K562 (cell line): ENCODE measurements around the gene SERPINA9. TPM values are rescaled to one million over a fixed set of nuclear protein-coding genes. Genes with fewer than 3 reads are reported as not detected.

Experiments
- polyA plus RNA-seq, 8 experiments: library from polyadenylated mRNA; depleted of rRNA in 4 of 8; stranded (reverse) in 5 of 8; unstranded in 3 of 8; fragments of >200 nt; fragmentation: Nextera tagmentation in 2 of 8; fragmentation: Illumina TruSeq in 1 of 8; extraction: Ambion mirVana in 2 of 8; extraction: Trizol in 1 of 8; gene quantifications; 2 replicates each; pipeline versions ENCODE4 v1.2.1 to v1.2.3, GENCODE V29; 2011 to 2014; ENCODE audit warnings: inconsistent platforms in 1 of 8, missing spikeins in 1 of 8
- total RNA-seq, 7 experiments: library from RNA; depleted of rRNA in 6 of 7; stranded (reverse); fragments of >200 nt in 6 of 7; fragmentation: Illumina TruSeq in 2 of 7; extraction: Trizol in 2 of 7; gene quantifications; 2 replicates each; pipeline versions ENCODE4 v1.2.1 to v1.2.3, GENCODE V29; 2011 to 2021; ENCODE audit warnings: low replicate concordance in 1 of 7

The SERPINA9 gene
- total and polyA plus RNA-seq, 9 of the 15 experiments (the other 6 are each of a cell fraction or from before 2014, with no cell fraction given): not detected

Other genes with a start within 250 kb of the SERPINA9 start
Only the 7 nearest of the 9 such genes appear.
- gene SERPINA2, start 109.5 kb downstream of the SERPINA9 start, total RNA-seq (2014; rRNA removed): not detected in 2 replicates
- gene SERPINA2, start 109.5 kb downstream of the SERPINA9 start, total RNA-seq (2014; rRNA removed; fragmentation: Illumina TruSeq; extraction: Trizol): not detected in 2 replicates
- not detected in 2 replicates for gene SERPINA2, start 109.5 kb downstream of the SERPINA9 start, total RNA-seq (2015; rRNA removed; fragmentation: Illumina TruSeq; extraction: Trizol)
- gene SERPINA2, start 109.5 kb downstream of the SERPINA9 start, total RNA-seq (2021): not detected in 2 replicates
- not detected in 2 replicates for gene SERPINA2, start 109.5 kb downstream of the SERPINA9 start, polyA plus RNA-seq (2011; rRNA removed)
- not detected in 2 replicates for gene SERPINA2, start 109.5 kb downstream of the SERPINA9 start, polyA plus RNA-seq (2014; fragmentation: Illumina TruSeq; extraction: Trizol)
- gene SERPINA2, start 109.5 kb downstream of the SERPINA9 start, polyA plus RNA-seq (2014; fragmentation: Nextera tagmentation; extraction: Ambion mirVana): not detected
- gene SERPINA2, start 109.5 kb downstream of the SERPINA9 start, polyA plus RNA-seq (2014; rRNA removed): not detected in 2 replicates
- not detected in 2 replicates for gene SERPINA1, start 87.6 kb downstream of the SERPINA9 start, total RNA-seq (2014; rRNA removed)
- gene SERPINA1, start 87.6 kb downstream of the SERPINA9 start, total RNA-seq (2014; rRNA removed; fragmentation: Illumina TruSeq; extraction: Trizol): not detected in 2 replicates
- not detected in 2 replicates for gene SERPINA1, start 87.6 kb downstream of the SERPINA9 start, total RNA-seq (2015; rRNA removed; fragmentation: Illumina TruSeq; extraction: Trizol)
- 4.1 and 6.0 TPM in 2 replicates for gene SERPINA1, start 87.6 kb downstream of the SERPINA9 start, total RNA-seq (2021)
- not detected in 2 replicates for gene SERPINA1, start 87.6 kb downstream of the SERPINA9 start, polyA plus RNA-seq (2011; rRNA removed)
- not detected in 2 replicates for gene SERPINA1, start 87.6 kb downstream of the SERPINA9 start, polyA plus RNA-seq (2014; fragmentation: Illumina TruSeq; extraction: Trizol)
- not detected for gene SERPINA1, start 87.6 kb downstream of the SERPINA9 start, polyA plus RNA-seq (2014; fragmentation: Nextera tagmentation; extraction: Ambion mirVana)
- not detected in 2 replicates for gene SERPINA1, start 87.6 kb downstream of the SERPINA9 start, polyA plus RNA-seq (2014; rRNA removed)
- gene SERPINA11, start 23.4 kb downstream of the SERPINA9 start, total RNA-seq (2014; rRNA removed): not detected in 2 replicates
- not detected in 2 replicates for gene SERPINA11, start 23.4 kb downstream of the SERPINA9 start, total RNA-seq (2014; rRNA removed; fragmentation: Illumina TruSeq; extraction: Trizol)
- not detected in 2 replicates for gene SERPINA11, start 23.4 kb downstream of the SERPINA9 start, total RNA-seq (2015; rRNA removed; fragmentation: Illumina TruSeq; extraction: Trizol)
- not detected in 2 replicates for gene SERPINA11, start 23.4 kb downstream of the SERPINA9 start, total RNA-seq (2021)
- not detected in 2 replicates for gene SERPINA11, start 23.4 kb downstream of the SERPINA9 start, polyA plus RNA-seq (2011; rRNA removed)
- gene SERPINA11, start 23.4 kb downstream of the SERPINA9 start, polyA plus RNA-seq (2014; fragmentation: Illumina TruSeq; extraction: Trizol): not detected in 2 replicates
- not detected for gene SERPINA11, start 23.4 kb downstream of the SERPINA9 start, polyA plus RNA-seq (2014; fragmentation: Nextera tagmentation; extraction: Ambion mirVana)
- not detected in 2 replicates for gene SERPINA11, start 23.4 kb downstream of the SERPINA9 start, polyA plus RNA-seq (2014; rRNA removed)
- not detected in 2 replicates for gene SERPINA12, start 33.3 kb upstream of the SERPINA9 start, total RNA-seq (2014; rRNA removed)
- not detected in 2 replicates for gene SERPINA12, start 33.3 kb upstream of the SERPINA9 start, total RNA-seq (2014; rRNA removed; fragmentation: Illumina TruSeq; extraction: Trizol)
- gene SERPINA12, start 33.3 kb upstream of the SERPINA9 start, total RNA-seq (2015; rRNA removed; fragmentation: Illumina TruSeq; extraction: Trizol): not detected in 2 replicates
- not detected in 2 replicates for gene SERPINA12, start 33.3 kb upstream of the SERPINA9 start, total RNA-seq (2021)
- gene SERPINA12, start 33.3 kb upstream of the SERPINA9 start, polyA plus RNA-seq (2011; rRNA removed): not detected in 2 replicates
- gene SERPINA12, start 33.3 kb upstream of the SERPINA9 start, polyA plus RNA-seq (2014; fragmentation: Illumina TruSeq; extraction: Trizol): not detected in 2 replicates
- gene SERPINA12, start 33.3 kb upstream of the SERPINA9 start, polyA plus RNA-seq (2014; fragmentation: Nextera tagmentation; extraction: Ambion mirVana): not detected
- not detected in 2 replicates for gene SERPINA12, start 33.3 kb upstream of the SERPINA9 start, polyA plus RNA-seq (2014; rRNA removed)
- not detected in 2 replicates for gene SERPINA4, start 85.2 kb upstream of the SERPINA9 start, total RNA-seq (2014; rRNA removed)
- gene SERPINA4, start 85.2 kb upstream of the SERPINA9 start, total RNA-seq (2014; rRNA removed; fragmentation: Illumina TruSeq; extraction: Trizol): not detected in 2 replicates
- gene SERPINA4, start 85.2 kb upstream of the SERPINA9 start, total RNA-seq (2015; rRNA removed; fragmentation: Illumina TruSeq; extraction: Trizol): not detected in 2 replicates
- gene SERPINA4, start 85.2 kb upstream of the SERPINA9 start, total RNA-seq (2021): not detected in 2 replicates
- gene SERPINA4, start 85.2 kb upstream of the SERPINA9 start, polyA plus RNA-seq (2011; rRNA removed): not detected in 2 replicates
- gene SERPINA4, start 85.2 kb upstream of the SERPINA9 start, polyA plus RNA-seq (2014; fragmentation: Illumina TruSeq; extraction: Trizol): not detected in 2 replicates
- not detected for gene SERPINA4, start 85.2 kb upstream of the SERPINA9 start, polyA plus RNA-seq (2014; fragmentation: Nextera tagmentation; extraction: Ambion mirVana)
- gene SERPINA4, start 85.2 kb upstream of the SERPINA9 start, polyA plus RNA-seq (2014; rRNA removed): not detected in 2 replicates
- gene SERPINA5, start 105.2 kb upstream of the SERPINA9 start, total RNA-seq (2014; rRNA removed): not detected in 2 replicates
- gene SERPINA5, start 105.2 kb upstream of the SERPINA9 start, total RNA-seq (2014; rRNA removed; fragmentation: Illumina TruSeq; extraction: Trizol): not detected in 2 replicates
- gene SERPINA5, start 105.2 kb upstream of the SERPINA9 start, total RNA-seq (2015; rRNA removed; fragmentation: Illumina TruSeq; extraction: Trizol): not detected in 2 replicates
- 0.34 and 0.38 TPM in 2 replicates for gene SERPINA5, start 105.2 kb upstream of the SERPINA9 start, total RNA-seq (2021)
- gene SERPINA5, start 105.2 kb upstream of the SERPINA9 start, polyA plus RNA-seq (2011; rRNA removed): not detected in 2 replicates
- not detected in 2 replicates for gene SERPINA5, start 105.2 kb upstream of the SERPINA9 start, polyA plus RNA-seq (2014; fragmentation: Illumina TruSeq; extraction: Trizol)
- gene SERPINA5, start 105.2 kb upstream of the SERPINA9 start, polyA plus RNA-seq (2014; fragmentation: Nextera tagmentation; extraction: Ambion mirVana): not detected
- gene SERPINA5, start 105.2 kb upstream of the SERPINA9 start, polyA plus RNA-seq (2014; rRNA removed): not detected in 2 replicates
- not detected in 2 replicates for gene SERPINA3, start 136.2 kb upstream of the SERPINA9 start, total RNA-seq (2014; rRNA removed)
- not detected in 2 replicates for gene SERPINA3, start 136.2 kb upstream of the SERPINA9 start, total RNA-seq (2014; rRNA removed; fragmentation: Illumina TruSeq; extraction: Trizol)
- not detected in 2 replicates for gene SERPINA3, start 136.2 kb upstream of the SERPINA9 start, total RNA-seq (2015; rRNA removed; fragmentation: Illumina TruSeq; extraction: Trizol)
- 2.3 and 2.8 TPM in 2 replicates for gene SERPINA3, start 136.2 kb upstream of the SERPINA9 start, total RNA-seq (2021)
- gene SERPINA3, start 136.2 kb upstream of the SERPINA9 start, polyA plus RNA-seq (2011; rRNA removed): not detected in 2 replicates
- gene SERPINA3, start 136.2 kb upstream of the SERPINA9 start, polyA plus RNA-seq (2014; fragmentation: Illumina TruSeq; extraction: Trizol): not detected in 2 replicates
- gene SERPINA3, start 136.2 kb upstream of the SERPINA9 start, polyA plus RNA-seq (2014; fragmentation: Nextera tagmentation; extraction: Ambion mirVana): not detected
- not detected in 2 replicates for gene SERPINA3, start 136.2 kb upstream of the SERPINA9 start, polyA plus RNA-seq (2014; rRNA removed)